ENCODE results near the gene PPFIBP1.
A peak's percentile ranks its signal among the peaks of the same experiment; 100 is the strongest.
"Not testable (repeated sequence)": the region's sequence is repeated elsewhere in the genome, so short reads cannot be mapped to it uniquely, and the experiment has no call there.

PPFIBP1 gene

GRCh38 chr12:27631365-27631764 is 107.4 kb downstream of the PPFIBP1 start:
- no peak for DNase-seq

DNA sequence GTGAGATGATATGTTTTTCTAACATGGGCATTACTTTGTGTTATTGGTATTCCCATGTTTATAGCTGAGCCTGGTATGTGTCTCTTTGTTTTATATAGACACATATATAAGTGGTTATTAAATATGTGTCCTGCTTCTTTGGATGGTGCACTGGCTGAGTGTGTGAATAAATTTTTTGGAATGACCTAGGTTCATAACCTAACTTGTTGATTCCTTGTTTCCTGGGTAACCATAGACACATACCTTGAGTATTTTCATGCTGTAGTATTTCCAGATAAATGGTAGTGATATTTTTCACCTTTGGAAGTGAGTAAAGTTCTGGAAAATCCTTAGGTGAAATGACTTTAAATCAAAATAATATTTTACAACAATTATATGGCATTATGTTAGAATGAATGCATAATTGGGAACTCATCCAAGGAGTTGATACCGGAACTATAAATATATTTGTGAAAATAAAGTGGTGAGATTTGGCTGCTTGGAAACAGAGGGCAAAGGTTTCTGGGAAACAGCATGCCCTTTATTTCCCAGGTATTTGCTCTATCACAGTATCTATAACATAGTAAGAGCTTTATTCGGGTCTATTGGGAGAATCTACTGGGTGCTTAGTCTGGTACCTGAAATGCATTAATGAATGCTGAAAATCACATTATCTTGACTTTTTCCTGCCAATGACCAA is 107.9 kb downstream of the PPFIBP1 start:
- no peak for DNase-seq

GRCh38 chr12:27635349-27635972 is 111.5 kb downstream of the PPFIBP1 start:
- DNase-seq, result no peak

- not testable (repeated sequence) for DNase-seq
Observed at GRCh38 chr12:27636569-27636968, 112.6 kb downstream of the PPFIBP1 start.

DNA sequence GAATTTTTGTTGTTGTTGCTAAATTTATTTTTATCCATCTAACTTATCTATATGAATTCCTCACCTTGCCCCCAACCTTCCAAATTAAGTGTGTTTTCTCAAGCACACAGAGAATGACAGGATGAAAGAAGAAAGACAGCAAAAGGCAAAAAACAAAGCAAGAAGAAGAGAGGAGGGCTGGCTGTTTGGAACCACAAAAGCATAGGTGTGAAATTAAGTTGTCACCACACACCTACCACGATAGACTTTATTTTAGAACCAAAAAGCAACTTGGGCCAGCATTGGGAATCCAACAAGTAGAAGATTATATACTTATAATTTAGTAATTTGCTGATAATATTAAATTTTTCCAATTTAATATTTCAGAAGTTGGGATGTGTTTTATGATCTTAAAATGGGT is 113.5 kb downstream of the PPFIBP1 start:
- no peak for DNase-seq

DNA sequence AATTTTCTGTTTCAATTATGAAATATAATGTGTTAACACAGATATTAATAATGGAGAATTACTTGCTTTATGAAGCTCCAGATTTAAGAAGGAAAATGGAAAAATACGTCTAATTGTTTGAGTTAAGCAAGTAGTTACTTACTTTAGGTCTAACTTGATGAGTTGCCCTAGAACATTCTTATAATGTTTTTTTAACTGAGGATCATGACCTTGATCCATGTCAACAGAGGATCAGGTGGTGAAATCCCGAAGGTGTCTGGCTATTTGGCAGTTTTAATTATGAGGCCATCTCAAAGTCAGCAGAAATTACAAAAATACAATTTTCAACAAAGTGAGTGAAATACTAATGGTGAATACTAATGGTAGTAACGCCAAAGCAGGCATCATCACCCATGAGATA is 115.3 kb downstream of the PPFIBP1 start:
- DNase-seq, result no peak

- not testable (repeated sequence) for DNase-seq
Observed at GRCh38 chr12:27640566-27641200, 116.7 kb downstream of the PPFIBP1 start.

GRCh38 chr12:27642361-27642760 is 118.4 kb downstream of the PPFIBP1 start:
- DNase-seq, result not testable (repeated sequence)

DNA sequence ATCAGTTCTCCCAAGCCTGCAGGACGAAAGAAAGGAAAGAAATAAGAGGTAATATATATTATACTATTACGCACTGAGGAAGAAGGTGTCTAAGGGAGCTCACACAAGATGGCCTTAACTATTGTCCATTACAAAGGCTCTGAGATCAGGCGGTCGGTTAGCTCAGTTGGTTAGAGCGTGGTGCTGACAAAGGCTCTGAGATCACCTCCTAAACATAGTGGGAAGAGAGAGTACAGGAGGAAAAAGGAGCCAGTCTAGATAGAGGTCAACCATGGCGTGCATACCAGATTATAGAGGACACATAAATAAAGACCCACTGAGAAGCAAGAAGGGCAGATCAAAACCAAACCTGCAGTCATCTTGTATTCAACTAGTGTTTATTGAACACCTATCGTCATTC is 118.9 kb downstream of the PPFIBP1 start:
- DNase-seq, result not testable (repeated sequence)

GRCh38 chr12:27644158-27644845 is 120.3 kb downstream of the PPFIBP1 start:
- no peak for DNase-seq

DNA sequence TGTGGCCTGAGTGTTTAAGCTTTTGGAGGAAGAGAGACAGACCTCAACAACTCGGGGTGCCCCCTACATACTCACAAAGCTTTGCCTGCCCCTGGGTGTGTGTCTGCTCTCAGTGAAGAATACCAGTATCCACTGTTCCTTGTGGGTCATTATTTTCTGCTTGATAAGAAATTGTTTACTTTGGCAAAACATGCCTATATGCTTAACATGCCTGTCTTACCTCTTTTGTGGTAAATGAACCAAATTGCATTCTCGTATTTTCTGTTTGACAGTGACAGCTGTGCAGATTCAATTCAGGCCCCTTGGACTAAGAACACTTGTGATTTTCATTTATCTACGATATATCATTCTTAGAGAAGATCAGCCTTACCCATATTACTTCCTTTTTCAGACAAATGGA is 121.7 kb downstream of the PPFIBP1 start:
- no peak for DNase-seq

DNA sequence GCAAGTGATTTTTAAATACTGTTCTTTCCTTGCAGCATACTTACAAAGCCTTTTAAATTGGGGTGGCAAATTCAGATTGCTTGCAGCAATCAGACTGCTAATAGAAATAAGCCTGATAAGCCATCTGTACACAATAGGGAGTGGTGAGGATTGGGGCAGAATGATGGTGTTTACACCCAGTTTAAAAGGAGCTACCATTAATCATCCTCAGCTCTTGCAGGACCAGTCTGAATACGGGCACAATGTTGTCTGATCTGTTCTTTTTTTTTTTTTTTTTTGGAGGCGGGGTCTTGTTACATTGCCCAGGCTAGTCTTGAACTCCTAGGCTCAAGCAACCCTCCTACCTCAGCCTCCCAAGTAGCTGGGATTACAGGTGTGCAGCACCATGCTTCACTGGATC is 122.1 kb downstream of the PPFIBP1 start:
- DNase-seq, result no peak

DNA sequence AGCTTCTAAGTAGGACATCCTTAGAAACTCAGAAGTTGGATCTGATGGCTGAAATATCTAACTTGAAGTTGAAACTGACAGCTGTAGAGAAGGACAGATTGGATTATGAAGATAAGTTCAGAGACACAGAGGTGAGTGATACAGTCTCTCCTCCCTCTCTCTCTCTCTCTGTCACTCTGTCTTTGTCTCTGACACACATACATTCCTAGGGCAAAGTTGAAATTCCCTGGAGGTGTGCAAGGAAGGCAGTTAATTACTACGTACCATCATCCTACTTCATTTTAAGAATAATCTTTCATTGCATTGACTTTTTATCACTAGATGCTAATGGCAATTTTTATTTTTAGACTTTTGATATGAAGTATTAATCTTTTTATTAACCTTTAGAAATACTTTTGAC is 126.0 kb downstream of the PPFIBP1 start:
- no peak for DNase-seq

GRCh38 chr12:27651201-27651600 is 127.2 kb downstream of the PPFIBP1 start:
- no peak for DNase-seq

- DNase-seq, result peak; percentile 62
Observed at GRCh38 chr12:27652174-27652763, 128.3 kb downstream of the PPFIBP1 start.

DNA sequence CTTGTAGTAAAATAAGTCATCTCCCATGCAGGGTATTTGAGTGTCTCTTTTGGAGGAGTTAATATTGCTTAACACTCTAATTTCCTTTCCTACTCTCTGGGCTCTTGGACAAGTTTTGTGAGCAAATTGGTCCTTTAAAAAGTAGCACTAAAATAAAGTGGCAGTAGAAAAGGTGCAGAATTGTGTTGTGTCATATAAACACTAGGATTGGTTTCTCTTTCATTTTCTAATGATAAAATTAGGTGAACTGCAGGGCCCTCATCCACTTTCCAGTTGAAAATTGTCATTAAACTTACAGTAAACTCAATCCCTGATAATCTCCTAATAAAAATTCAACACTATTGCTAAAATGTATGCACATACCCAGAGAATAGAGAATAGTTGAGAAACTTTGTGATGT is 129.7 kb downstream of the PPFIBP1 start:
- no peak for DNase-seq

DNA sequence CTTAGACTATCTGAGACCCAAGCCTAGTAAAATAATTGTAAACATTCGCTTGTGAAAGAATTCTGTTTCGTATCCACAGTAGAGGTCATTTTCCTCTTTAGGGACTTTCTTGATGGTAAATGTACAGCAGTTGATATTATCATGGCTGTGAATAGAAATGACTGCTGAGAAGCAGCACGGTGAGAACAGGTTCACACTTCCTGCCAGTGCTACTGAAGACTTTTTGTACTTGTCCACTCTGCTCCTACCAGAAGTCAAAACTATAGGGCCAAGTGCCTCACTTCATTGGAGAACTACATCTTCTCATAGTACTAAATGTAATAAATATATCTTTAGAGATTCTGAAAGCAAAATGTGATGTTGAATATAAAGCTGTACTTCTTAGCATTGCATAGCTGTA is 131.5 kb downstream of the PPFIBP1 start:
- DNase-seq, result not testable (repeated sequence)

- no peak for DNase-seq
Observed at GRCh38 chr12:27657296-27657695, 133.3 kb downstream of the PPFIBP1 start.

DNA sequence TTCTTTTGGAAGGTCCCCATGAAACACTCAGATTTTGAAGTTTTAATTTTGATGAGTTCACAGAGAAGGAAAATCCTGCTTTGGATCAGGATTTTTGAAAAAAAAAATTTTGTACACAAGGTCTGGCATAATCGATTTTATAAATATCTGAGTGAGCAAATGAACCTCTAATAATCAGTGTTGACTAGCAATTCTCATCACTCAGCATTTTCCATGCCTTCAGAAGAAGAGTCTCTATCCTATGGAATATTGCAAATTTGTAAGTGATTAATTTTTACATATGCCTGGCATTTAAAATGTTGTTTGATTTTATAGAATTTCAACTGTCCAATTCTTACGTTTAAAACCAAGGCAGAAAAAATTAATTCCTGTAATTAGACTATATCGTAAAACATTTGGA is 141.7 kb downstream of the PPFIBP1 start:
- DNase-seq, result no peak

- DNase-seq, result no peak
Observed at GRCh38 chr12:27666510-27666909, 142.5 kb downstream of the PPFIBP1 start.

- DNase-seq, result no peak
Observed at GRCh38 chr12:27667540-27667939, 143.5 kb downstream of the PPFIBP1 start.

DNA sequence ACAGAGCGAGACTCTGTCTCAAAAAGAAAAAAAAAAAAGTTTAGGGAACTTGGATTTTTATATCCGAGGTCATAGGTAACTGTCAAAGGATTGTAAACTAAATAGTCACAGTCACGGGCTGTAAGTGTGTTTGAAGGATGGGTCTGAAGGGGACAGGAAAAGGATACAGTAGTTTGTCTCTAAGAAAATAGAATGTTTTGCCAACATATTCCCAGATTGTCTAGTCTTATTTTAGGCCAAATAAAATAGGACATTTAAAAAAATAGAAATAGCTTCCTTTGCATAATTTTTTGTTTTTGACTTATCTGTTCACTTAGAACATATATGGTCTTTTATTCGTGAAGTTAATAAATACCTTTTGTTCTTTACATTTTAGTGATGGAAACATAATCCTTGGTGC is 148.0 kb downstream of the PPFIBP1 start:
- DNase-seq, result no peak

GRCh38 chr12:27672643-27673042 is 148.6 kb downstream of the PPFIBP1 start:
- DNase-seq, result no peak

Measured in femur (tissue), 1 donor.